Medulla oblongata (tissue), 1 donor: ENCODE measurements around the gene LINGO1.

Experiments
- DNase-seq: peaks from one replicate; pipeline ENCODE4 v3.0.0-alpha.2; 2015; ENCODE audit errors: extremely low spot score

Gene LINGO1

DNA sequence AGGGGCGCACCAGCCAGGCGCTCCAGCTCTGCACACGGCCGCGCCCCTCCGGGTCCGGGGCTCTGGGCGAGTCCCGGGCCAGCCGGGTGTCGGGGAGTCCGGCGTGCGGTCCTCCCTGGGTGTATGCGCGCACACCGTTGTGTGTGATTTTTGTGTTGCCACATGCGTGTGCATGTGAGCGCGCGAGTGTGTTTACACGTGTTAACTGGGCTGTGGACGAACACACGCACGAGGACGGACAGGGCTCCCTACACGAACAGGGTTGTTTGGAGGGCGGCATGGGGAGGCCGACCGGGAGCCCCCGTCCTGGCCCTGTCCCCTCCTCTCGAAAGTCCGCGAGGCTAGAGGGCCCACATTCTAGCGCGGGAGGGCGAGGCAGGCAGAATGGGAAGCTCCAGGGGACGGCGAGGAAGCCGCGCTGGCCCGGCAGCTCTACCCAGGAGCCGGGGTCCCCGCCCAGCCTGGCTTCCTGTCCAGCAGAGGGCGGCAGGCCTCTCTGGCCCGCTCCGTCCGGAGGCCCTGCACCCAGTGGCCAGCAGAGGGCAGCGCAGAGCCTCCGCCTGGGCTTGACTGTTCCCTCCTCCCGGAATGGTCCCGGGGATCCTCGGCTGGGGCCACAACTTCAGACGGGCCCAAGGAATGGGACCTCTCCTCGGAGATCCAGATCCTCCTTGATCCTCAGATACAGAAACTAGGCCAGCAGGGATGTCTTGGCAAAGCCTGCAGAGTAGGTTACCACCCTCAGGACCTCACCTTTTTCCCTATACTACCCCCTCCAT lies 611 bp upstream of the LINGO1 start:
- DNase-seq: peak; percentile 92

DNA sequence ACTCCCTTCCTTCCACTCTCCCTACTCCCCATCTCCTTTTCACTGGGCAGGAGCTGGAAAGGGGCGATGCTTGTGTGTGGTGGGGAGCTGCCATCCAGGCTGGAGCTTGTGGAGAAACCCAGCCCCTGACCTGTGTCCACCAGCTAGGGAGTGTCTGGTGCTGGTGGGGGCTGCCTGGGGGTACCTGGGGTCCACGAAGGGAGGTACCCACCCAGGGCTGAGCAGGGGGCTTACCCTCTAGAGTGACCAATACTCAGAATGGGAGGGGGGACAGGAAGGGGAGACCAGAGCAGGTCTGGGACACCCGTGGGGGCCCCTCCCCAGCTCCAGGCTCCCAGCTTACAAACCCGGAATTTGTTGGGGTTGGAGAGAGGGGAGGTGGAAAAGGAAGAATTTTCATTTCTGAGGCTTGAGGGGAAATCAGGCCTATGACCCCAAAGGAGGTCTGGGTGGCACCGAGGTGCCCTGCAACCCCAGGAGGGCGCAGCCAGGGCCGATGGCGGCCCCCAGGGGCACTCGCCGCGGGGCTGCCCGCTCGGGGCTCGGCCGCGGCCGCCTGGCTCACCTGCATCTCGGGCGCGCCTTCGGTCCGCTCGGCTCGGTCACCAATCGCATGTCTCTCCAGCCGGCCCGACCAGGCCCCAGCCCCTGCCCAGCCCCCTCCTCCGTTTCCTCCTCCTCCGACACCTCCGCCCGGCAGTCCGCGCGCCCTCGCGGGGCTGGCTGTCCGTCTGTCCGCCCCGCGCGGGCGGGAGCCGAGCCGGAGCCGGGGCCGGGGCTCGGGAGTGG lies 773 bp downstream of the LINGO1 start:
- DNase-seq: no peak

DNA sequence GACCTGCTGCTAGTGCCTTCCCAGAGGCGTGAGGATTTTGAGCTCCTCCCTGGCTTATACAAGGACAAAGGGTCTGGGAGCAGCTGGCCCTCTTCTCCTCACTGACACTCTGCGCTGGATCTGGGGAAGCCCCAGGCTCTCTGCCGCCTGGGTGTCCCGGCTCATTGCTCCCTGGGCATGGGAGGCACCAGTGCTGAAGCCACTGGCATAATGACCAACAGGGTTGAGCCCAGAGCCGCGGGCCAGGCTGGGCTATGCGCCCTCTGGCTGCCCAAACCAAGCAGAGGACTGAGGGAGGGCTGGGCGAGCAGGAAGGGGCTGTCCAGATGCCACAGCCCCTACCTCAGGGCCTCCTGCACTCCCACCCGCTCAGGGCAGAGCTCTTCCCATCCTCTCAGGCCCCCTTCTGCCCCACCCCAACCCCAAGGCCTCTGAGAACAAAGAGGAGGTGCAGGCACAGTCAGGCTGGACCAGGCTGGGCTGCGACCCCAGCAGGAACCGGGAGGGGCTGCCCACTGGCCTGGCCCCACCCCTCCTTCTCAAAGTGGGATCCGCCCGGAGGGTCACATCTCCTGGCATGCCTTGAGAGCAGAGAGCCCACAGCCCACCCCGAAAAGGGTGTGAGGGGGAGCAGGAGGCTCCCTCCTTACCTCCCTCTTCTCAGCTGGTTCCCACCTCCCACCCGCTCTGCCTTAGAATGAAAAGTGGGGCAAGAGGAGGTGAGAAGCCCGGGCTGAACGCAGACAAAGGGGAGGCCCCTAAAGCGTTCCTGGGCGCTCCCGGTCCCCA lies 1.6 kb downstream of the LINGO1 start:
- DNase-seq: peak; percentile 84

- no peak for DNase-seq
These were observed 2.7 kb downstream of the LINGO1 start for GRCh38 chr15:77630056-77630455.

DNA sequence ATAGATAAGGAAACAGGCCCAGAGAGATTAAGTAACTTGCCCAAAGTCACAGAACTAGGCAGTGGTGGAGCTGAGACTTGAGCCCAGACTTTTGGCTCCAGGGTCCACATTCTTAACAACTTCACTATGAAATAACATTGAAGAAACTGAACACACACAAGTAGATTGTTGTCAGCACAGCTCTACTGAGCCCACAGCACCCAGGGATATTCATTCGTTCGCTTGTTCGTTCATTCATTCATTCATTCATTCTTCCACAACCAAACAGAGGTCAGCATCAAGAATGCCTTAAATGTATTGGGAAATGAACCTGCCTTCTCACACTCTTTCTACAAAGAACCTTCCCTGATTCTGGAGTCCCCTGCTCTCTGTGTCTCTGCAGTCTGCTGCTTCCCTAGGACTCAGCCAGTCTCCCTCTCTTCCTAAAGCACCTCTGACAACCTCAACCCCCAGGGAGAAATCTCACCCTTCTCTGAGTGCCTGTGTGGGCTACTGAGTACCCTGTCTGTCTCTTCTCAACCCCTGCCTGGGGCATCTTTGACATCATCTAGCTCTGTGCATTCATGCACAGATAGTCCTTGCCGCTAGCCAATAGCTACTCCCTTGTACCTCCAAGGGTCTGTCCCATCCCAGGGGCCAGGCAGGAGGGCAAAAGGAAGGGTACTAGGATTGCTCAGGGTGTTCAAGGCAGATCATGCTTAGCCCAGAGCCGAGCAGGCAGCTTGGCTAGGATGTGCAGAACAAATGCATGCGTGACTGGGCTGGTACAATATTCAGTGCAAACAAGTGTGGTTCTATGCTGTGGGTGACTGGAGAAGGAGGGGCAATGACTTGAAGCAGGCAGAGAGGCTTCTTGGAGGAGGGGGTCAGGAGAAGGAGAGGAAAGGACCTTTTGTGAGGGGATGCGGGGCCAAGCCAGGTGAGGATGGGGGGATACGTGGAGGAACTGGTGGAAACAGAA lies 3.4 kb downstream of the LINGO1 start:
- peak; percentile 28 for DNase-seq

DNA sequence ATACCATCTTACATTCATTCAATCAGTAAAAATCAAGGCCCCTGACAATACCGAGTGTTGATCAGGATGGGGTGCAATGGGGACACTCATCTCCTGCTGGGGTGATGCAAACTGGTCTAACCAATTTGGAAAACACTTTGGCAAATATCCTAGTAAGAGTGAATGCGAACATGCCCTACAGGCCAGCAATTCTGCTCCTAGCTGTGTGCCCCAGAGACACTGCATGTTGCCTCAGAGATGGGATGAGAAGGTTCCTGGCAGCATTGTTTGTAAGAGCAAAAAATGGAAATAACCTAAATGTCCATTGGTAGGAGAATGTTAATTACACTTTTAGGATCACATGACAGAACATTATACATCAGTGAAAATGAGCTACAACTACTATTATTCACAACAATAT lies 4.7 kb downstream of the LINGO1 start:
- DNase-seq: no peak

DNA sequence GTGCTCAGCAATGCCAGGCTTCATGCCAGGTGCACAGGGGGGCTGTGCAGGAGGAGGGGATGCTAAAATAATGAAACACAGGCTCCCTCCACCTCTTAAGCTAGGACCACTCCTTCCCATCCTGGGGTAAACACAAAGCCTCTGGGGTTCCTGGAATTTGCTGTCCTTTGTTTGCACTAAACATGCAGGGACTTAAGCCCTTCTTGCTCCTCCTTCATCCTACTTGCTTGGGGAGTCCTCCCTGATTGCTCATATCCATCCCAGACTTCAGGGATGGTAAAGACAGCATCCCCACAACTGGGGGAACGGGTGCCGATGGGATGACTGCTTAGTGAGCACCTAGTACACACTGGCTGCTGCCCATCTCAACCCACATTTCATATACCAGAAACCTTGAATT lies 5.1 kb downstream of the LINGO1 start:
- DNase-seq: no peak

DNA sequence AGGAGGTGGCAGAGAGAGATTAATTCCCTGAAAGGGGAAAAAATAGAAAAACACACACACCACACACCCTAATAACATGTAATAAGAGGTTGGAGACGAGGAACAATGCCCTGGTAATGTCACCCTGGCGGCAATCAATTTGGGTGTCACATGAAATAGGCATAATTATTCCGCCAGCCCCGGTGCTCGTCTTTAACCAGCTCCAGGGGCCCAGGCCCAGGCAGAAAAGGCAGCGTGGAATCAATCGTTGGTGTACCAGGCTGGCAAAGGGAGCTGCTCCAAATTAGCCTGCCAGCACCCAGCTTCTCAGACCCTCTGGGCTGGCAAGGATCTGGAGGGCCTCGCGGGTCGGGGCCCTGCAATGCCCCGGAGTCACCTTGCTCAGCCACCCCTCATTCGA lies 5.6 kb downstream of the LINGO1 start:
- DNase-seq: no peak

GRCh38 chr15:77626002-77626401 lies 6.7 kb downstream of the LINGO1 start:
- no peak for DNase-seq

- DNase-seq: no peak
These were observed 7.3 kb downstream of the LINGO1 start for GRCh38 chr15:77625376-77625775.

DNA sequence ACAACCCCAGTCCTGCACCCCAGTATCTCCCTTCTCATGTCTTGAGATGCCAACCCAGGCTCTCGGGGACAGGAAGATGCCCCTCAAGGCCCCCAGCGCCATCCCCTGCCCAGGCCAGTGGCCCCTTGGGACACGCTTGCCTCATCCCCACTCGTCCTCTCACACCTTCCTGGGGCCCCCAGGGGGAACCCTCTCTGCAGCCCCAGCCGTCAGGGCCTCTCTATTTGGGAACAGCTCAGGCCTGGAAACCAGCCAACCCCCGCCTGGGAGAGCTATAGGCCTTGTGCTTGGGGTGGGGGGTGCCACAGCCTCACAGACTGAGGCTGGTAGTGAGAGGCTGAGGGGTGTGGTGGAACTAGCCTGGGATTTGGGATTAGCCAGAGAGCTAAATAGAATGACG lies 7.8 kb downstream of the LINGO1 start:
- no peak for DNase-seq

DNA sequence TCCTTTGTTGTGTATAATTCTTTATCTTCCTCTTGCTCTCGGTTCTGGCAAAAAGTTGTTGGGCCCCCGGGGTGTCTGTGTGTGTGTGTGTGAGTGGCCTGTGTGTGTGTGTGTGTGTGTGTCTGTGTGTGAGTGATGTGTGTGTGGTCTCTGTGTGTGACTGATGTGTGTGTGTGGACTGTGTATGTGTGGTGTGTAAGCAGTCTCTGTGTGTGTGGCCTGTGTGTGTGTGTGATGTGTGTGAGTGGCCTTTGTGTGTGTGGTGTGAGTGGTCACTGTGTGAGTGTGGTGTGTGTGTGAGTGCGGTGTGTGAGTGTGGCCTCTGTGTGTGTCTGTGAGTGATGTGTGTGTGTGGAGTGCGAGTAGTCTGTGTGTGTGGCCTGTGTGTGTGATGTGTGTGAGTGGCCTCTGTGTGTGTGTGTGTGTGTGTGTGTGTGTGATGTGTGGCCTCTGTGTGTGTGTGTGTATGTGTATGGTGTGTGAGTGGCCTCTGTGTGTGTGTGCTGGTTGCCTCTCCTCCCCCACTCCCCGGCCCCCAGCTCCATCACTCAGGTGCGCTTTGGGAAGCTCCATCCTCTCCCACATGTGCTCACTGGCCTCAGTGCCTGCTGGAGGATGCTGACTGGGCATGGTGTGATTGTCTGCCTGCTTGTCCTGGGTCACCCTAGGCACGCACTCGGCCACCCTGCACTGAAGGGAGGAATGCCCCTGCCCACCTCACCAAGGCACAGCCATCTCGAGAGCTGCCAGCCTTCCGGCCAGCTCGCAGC lies 8.8 kb downstream of the LINGO1 start:
- DNase-seq: no peak

DNA sequence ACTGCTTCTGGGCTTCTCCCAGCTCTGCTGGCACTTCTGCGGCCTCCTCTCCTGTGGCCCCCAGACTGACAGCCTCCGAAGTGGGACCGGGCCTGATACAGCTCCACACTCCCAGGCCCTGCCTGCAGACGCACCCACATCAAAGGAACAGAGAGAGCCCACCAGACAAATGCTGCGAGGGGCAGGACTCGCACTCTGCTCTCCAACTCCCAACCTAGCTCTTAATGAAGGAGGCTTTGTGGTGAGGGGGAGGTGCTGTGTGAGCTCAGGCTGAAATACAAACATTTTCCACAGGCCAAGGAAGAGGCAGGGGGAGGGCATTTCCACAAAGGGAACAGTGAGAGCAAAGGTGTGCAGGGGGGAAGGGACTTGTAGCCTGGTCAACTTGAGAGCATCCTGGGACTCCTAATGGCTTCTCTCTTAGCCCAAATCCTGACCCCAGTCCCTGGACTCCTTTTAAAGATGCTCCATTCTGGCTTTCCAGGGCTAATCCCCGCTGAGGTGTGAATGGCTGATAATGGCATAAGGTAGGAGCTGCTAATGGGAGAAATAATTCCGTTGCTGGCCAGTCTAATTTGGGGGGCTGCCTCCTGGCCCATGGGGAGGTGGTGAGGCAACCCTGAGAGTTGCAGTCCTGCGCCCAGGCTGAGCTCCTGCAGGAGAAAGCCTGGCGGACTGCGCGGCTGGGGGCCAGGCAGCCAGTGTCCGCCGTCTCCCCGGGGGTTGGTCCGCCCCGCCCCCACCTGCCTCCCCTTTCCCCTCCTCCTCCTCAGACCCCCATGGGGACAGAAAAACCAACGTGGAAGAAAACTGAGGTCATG lies 9.6 kb downstream of the LINGO1 start:
- DNase-seq: no peak

DNA sequence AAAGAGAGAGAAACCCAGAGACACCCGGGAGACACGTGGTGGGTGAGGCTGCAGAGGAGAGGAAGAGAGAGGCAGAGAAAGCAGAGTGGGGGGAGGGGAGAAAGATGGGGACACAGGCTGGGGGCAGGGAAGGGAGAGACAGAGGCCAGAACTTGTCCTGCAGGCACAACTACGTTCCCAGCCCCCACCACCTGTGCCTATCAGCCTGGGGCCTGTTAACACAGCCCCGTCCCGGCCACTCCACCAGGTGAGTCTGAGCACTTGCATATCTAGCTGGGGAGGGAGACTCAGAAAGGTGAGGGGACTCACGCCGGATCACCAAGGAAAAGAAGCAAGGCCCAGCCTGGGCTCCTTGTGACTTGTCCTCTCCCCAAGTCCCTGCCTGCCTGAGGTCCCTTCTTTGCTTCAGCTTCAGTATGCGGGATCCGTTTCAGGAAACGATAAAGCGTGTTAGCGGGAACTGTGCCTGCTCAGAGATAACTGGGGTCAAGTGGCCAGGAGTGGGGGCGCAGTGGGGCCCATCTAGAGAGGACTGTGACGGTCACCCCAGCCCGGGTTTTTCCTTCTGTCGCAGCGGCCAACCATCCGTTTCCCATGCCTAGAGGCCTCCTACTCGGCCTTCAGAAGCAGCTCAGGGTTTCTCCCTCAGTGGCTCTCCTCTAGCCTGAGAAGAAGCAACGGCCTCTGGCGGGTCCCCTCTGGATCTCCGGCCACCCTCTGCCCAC lies 10.3 kb downstream of the LINGO1 start:
- DNase-seq: no peak

- DNase-seq: no peak
These were observed 10.9 kb downstream of the LINGO1 start for GRCh38 chr15:77621847-77622208.

- DNase-seq: no peak
These were observed 11.6 kb downstream of the LINGO1 start for GRCh38 chr15:77620960-77621647.

GRCh38 chr15:77620297-77620696 lies 12.4 kb downstream of the LINGO1 start:
- no peak for DNase-seq

DNA sequence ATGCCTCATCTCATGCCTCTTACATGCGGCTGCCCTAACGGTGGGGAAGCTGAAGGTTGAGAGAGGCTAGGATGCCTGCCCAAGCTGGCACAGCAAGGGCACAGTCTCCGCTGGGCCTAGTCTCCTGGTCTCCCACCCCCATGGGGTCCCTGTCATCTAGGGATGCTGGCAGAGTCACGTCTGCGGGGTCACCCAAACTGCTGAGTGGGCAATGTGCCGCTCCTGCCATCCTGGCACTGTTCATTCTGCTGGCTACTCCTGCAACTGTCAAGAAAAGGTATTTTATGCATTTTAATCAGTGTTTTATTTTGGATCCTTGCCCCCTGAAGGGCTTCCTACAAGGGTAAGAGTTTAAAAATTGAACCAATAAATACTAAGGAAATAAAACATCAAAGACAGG lies 12.8 kb downstream of the LINGO1 start:
- no peak for DNase-seq
